Measurements from ENCODE around the gene VPREB3.

The VPREB3 gene

DNA sequence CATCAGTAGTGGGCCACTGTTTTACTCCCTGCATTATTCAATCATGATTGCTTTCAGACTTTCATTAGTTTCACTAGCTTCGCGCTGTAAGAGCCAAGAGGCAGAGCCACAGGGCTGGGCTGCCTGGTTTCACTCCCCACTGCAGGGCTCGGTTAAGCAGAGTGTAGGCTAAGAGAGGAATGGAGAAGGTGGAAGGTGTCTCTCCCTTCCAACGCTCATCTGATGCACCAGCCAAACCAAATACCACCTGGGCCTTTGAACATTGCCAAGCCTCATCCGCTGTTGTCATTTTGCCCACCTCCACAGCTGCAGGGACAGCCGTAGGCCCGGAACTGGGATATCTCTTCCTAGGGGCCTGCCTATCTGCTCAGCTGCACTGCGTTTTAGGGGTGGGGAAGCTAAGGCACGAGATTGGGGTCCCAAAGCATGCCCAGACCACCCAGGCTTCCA lies 32.1 kb upstream of the VPREB3 start:
- TF ChIP-seq, protein P1, sequence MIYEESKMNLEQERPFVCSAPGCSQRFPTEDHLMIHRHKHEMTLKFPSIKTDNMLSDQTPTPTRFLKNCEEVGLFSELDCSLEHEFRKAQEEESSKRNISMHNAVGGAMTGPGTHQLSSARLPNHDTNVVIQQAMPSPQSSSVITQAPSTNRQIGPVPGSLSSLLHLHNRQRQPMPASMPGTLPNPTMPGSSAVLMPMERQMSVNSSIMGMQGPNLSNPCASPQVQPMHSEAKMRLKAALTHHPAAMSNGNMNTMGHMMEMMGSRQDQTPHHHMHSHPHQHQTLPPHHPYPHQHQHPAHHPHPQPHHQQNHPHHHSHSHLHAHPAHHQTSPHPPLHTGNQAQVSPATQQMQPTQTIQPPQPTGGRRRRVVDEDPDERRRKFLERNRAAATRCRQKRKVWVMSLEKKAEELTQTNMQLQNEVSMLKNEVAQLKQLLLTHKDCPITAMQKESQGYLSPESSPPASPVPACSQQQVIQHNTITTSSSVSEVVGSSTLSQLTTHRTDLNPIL (CRISPR knock-in tag; IDR thresholded peaks at IDR 0.05; ENCODE audit: low read depth) = no peak
- TF ChIP-seq RARB (CRISPR knock-in tag; IDR thresholded peaks at IDR 0.05) = no peak
- no peak for TF ChIP-seq GLIS3 (CRISPR knock-in tag; IDR thresholded peaks at IDR 0.05)
- TF ChIP-seq ZFP3 (CRISPR knock-in tag; IDR thresholded peaks at IDR 0.05) = no peak
- TF ChIP-seq TOX (CRISPR knock-in tag; IDR thresholded peaks at IDR 0.05; ENCODE audit: borderline replicate concordance) = no peak
- TF ChIP-seq ZNF565 (CRISPR knock-in tag; conservative IDR thresholded peaks at IDR 0.05; ENCODE audit: low read depth) = no peak
- no peak for TF ChIP-seq PPARA (CRISPR knock-in tag; IDR thresholded peaks at IDR 0.05; ENCODE audit: borderline replicate concordance)
- TF ChIP-seq ZNF8 (CRISPR knock-in tag; IDR thresholded peaks at IDR 0.05) = no peak
- TF ChIP-seq OSR1 (CRISPR knock-in tag; IDR thresholded peaks at IDR 0.05) = no peak
- no peak for TF ChIP-seq ESRRG (CRISPR knock-in tag; IDR thresholded peaks at IDR 0.05)
- TF ChIP-seq ZFP30 (CRISPR knock-in tag; IDR thresholded peaks at IDR 0.05) = no peak
- no peak for TF ChIP-seq ARNTL (CRISPR knock-in tag; IDR thresholded peaks at IDR 0.05; ENCODE audit: borderline replicate concordance, low read depth)
- TF ChIP-seq SNAI2 (CRISPR knock-in tag; IDR thresholded peaks at IDR 0.05) = no peak
- TF ChIP-seq ZC3H10 (CRISPR knock-in tag; IDR thresholded peaks at IDR 0.05) = no peak
- TF ChIP-seq, protein P2, sequence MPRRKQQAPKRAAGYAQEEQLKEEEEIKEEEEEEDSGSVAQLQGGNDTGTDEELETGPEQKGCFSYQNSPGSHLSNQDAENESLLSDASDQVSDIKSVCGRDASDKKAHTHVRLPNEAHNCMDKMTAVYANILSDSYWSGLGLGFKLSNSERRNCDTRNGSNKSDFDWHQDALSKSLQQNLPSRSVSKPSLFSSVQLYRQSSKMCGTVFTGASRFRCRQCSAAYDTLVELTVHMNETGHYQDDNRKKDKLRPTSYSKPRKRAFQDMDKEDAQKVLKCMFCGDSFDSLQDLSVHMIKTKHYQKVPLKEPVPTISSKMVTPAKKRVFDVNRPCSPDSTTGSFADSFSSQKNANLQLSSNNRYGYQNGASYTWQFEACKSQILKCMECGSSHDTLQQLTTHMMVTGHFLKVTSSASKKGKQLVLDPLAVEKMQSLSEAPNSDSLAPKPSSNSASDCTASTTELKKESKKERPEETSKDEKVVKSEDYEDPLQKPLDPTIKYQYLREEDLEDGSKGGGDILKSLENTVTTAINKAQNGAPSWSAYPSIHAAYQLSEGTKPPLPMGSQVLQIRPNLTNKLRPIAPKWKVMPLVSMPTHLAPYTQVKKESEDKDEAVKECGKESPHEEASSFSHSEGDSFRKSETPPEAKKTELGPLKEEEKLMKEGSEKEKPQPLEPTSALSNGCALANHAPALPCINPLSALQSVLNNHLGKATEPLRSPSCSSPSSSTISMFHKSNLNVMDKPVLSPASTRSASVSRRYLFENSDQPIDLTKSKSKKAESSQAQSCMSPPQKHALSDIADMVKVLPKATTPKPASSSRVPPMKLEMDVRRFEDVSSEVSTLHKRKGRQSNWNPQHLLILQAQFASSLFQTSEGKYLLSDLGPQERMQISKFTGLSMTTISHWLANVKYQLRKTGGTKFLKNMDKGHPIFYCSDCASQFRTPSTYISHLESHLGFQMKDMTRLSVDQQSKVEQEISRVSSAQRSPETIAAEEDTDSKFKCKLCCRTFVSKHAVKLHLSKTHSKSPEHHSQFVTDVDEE (CRISPR knock-in tag; IDR thresholded peaks at IDR 0.05) = no peak
- TF ChIP-seq ZNF70 (CRISPR knock-in tag; IDR thresholded peaks at IDR 0.05) = no peak
- TF ChIP-seq ISL1 (CRISPR knock-in tag; IDR thresholded peaks at IDR 0.05) = no peak
- TF ChIP-seq, protein P3, sequence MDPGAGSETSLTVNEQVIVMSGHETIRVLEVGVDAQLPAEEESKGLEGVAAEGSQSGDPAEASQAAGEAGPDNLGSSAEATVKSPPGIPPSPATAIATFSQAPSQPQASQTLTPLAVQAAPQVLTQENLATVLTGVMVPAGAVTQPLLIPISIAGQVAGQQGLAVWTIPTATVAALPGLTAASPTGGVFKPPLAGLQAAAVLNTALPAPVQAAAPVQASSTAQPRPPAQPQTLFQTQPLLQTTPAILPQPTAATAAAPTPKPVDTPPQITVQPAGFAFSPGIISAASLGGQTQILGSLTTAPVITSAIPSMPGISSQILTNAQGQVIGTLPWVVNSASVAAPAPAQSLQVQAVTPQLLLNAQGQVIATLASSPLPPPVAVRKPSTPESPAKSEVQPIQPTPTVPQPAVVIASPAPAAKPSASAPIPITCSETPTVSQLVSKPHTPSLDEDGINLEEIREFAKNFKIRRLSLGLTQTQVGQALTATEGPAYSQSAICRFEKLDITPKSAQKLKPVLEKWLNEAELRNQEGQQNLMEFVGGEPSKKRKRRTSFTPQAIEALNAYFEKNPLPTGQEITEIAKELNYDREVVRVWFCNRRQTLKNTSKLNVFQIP (CRISPR knock-in tag; IDR thresholded peaks at IDR 0.05; ENCODE audit: borderline replicate concordance, low read depth) = no peak
- TF ChIP-seq, protein P4, sequence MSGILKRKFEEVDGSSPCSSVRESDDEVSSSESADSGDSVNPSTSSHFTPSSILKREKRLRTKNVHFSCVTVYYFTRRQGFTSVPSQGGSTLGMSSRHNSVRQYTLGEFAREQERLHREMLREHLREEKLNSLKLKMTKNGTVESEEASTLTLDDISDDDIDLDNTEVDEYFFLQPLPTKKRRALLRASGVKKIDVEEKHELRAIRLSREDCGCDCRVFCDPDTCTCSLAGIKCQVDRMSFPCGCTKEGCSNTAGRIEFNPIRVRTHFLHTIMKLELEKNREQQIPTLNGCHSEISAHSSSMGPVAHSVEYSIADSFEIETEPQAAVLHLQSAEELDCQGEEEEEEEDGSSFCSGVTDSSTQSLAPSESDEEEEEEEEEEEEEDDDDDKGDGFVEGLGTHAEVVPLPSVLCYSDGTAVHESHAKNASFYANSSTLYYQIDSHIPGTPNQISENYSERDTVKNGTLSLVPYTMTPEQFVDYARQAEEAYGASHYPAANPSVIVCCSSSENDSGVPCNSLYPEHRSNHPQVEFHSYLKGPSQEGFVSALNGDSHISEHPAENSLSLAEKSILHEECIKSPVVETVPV (CRISPR knock-in tag; IDR thresholded peaks at IDR 0.05) = no peak
- TF ChIP-seq BACH2 (CRISPR knock-in tag; IDR thresholded peaks at IDR 0.05; ENCODE audit: borderline replicate concordance) = no peak
- ATAC-seq = no peak

DNA sequence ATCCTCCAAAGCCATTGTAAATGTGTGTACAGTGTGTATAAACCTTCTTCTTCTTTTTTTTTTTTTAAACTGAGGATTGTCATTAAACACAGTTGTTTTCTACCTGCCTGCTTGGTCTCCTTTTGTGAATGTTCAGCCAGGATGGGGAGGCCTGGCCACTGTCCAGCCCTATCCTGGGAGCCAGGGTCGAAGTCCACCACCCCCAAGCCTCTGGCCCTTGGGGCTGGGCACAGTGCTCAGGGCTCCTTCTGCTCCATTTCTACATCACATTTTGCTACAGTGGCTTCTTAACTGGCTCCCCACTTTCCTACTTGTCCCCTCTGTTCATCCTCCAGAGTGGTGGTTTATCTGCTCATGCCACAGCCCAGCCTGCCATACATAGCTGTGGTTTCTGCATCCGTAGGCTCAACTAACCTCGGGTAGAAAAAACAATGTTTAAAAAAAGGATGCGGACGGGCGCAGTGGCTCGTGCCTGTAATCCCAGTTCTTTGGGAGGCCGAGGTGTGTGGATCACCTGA lies 30.0 kb upstream of the VPREB3 start:
- TF ChIP-seq, protein P2 (CRISPR knock-in tag; IDR thresholded peaks at IDR 0.05) = no peak
- no peak for TF ChIP-seq TCF4 (CRISPR knock-in tag; IDR thresholded peaks at IDR 0.05; ENCODE audit: borderline replicate concordance)
- TF ChIP-seq OSR1 (CRISPR knock-in tag; IDR thresholded peaks at IDR 0.05) = no peak
- TF ChIP-seq BACH2 (CRISPR knock-in tag; IDR thresholded peaks at IDR 0.05; ENCODE audit: borderline replicate concordance) = no peak
- TF ChIP-seq, protein P4 (CRISPR knock-in tag; IDR thresholded peaks at IDR 0.05) = no peak
- no peak for TF ChIP-seq ZNF565 (CRISPR knock-in tag; conservative IDR thresholded peaks at IDR 0.05; ENCODE audit: low read depth)
- no peak for TF ChIP-seq ZNF8 (CRISPR knock-in tag; IDR thresholded peaks at IDR 0.05)
- TF ChIP-seq, protein P3 (CRISPR knock-in tag; IDR thresholded peaks at IDR 0.05; ENCODE audit: borderline replicate concordance, low read depth) = no peak
- TF ChIP-seq GLIS3 (CRISPR knock-in tag; IDR thresholded peaks at IDR 0.05) = no peak
- TF ChIP-seq SNAI2 (CRISPR knock-in tag; IDR thresholded peaks at IDR 0.05) = no peak
- no peak for TF ChIP-seq CSDC2 (CRISPR knock-in tag; IDR thresholded peaks at IDR 0.05)
- no peak for TF ChIP-seq ZFP30 (CRISPR knock-in tag; IDR thresholded peaks at IDR 0.05)
- TF ChIP-seq, protein P5, sequence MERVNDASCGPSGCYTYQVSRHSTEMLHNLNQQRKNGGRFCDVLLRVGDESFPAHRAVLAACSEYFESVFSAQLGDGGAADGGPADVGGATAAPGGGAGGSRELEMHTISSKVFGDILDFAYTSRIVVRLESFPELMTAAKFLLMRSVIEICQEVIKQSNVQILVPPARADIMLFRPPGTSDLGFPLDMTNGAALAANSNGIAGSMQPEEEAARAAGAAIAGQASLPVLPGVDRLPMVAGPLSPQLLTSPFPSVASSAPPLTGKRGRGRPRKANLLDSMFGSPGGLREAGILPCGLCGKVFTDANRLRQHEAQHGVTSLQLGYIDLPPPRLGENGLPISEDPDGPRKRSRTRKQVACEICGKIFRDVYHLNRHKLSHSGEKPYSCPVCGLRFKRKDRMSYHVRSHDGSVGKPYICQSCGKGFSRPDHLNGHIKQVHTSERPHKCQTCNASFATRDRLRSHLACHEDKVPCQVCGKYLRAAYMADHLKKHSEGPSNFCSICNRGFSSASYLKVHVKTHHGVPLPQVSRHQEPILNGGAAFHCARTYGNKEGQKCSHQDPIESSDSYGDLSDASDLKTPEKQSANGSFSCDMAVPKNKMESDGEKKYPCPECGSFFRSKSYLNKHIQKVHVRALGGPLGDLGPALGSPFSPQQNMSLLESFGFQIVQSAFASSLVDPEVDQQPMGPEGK (CRISPR knock-in tag; IDR thresholded peaks at IDR 0.05; ENCODE audit: borderline replicate concordance) = no peak
- TF ChIP-seq ARNTL (CRISPR knock-in tag; IDR thresholded peaks at IDR 0.05; ENCODE audit: borderline replicate concordance, low read depth) = no peak
- TF ChIP-seq ESRRG (CRISPR knock-in tag; IDR thresholded peaks at IDR 0.05) = no peak
- no peak for TF ChIP-seq ZFP3 (CRISPR knock-in tag; IDR thresholded peaks at IDR 0.05)
- no peak for ATAC-seq

Measured in SK-N-SH treated with all-trans-retinoic acid at 6 μM for 48 hours (cell line).